Measurements from ENCODE around the gene FMNL2.

GRCh38 chr2:152444448-152444847, 109.5 kb downstream of the FMNL2 start:
- TF ChIP-seq CTCF (IDR thresholded peaks at IDR 0.05) = no peak
- TF ChIP-seq POLR2A (IDR thresholded peaks at IDR 0.05) = no peak
